NCI-H2171 treated with DMSO at 0.1 percent for 48 hours (cell line): Measurements from ENCODE around the gene KREMEN1.

Source experiments
- DNase-seq: peaks from one replicate; lab custom pipeline; 2025; lab: John Stamatoyannopoulos, UW

Gene KREMEN1

GRCh38 chr22:29133603-29134133 is 60.8 kb downstream of the KREMEN1 start:
- DNase-seq: no peak

DNA sequence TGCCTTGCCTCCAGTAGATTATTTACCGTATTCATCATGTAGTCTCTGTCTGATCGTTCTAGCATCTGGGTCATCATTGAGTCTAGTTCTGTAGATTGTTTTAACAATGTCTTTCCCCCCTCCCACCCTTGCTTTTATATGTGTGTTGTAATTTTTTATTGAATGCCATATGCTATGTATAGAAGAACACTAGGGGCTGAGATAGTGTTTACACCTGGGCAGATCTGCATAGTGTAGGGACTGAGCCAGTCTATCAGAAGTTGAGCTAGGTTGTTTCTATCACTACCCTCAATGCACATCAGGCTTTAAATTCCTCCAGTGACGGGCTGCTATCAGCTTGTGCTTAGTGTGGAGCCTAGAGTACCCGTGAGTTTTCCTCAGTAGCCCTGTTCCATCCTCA is 61.6 kb downstream of the KREMEN1 start:
- DNase-seq: no peak

GRCh38 chr22:29136782-29137700 is 64.2 kb downstream of the KREMEN1 start:
- peak; percentile 92 for DNase-seq

DNA sequence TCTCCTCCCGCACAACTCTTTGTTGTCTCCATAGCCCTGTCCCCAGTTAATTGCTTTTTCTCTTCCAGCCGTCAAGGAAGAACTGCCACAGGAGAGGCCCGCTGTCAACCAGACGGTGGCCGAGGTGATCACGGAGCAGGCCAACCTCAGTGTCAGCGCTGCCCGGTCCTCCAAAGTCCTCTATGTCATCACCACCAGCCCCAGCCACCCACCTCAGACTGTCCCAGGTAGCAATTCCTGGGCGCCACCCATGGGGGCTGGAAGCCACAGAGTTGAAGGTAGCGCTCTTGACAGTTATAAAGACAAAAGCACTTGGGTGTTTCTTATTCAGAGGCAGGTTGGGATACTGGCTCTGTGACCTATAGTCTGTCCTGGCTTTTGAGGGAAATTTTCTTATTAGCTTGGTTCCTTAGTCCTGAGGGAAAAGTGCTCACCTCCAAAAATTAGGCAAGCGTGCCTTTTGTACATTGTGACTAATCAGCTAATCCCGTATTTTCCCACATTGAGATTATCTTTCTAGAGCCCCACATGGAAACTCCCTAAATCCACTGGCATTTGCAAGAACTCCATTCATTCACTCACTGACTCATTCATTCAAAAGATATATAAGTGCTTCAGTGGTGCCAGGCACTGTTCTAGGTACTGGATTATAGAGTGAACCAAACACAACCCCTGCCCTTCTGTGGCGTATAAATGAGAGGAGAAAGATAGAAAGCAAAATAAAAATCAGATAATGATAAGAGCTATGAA is 65.9 kb downstream of the KREMEN1 start:
- no peak for DNase-seq

DNA sequence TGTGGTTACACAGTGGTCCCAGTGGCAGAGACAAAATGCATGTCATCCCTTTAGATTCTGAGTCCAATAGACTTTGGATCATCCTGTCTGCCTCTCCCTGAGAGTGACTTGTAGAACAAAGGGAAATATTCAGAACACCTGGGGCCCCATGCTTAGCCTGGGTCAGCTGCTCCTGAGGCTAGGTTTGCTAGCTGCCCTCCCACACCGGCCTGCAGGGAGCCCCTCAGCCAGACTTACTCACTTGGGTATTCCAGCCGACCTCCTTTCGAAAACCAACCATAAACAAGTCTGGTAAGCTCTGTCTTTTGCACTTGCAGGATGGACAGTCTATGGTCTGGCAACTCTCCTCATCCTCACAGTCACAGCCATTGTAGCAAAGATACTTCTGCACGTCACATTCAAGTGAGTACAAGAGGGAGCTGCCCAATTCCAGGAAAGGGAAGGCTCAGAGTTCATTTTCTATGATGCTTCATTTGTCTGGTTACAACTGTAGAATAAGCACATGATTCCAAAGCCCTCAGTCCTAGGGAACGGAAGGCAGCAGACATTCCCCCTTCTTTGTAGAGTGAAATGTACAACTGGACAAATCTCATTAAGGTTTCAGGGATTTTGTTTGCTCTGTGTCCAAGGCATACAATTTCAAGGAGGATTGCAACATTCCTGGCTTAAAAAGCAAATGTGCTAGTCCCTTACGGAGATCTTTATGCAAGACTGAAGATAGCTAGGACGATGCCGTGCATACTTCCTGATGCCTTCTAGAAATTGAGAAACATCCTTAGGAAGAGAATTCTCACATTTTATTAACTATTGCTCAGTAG is 67.3 kb downstream of the KREMEN1 start:
- no peak for DNase-seq

- DNase-seq: no peak
These were observed 68.3 kb downstream of the KREMEN1 start for GRCh38 chr22:29141078-29141688.

- no peak for DNase-seq
These were observed 69.3 kb downstream of the KREMEN1 start for GRCh38 chr22:29142116-29142515.

DNA sequence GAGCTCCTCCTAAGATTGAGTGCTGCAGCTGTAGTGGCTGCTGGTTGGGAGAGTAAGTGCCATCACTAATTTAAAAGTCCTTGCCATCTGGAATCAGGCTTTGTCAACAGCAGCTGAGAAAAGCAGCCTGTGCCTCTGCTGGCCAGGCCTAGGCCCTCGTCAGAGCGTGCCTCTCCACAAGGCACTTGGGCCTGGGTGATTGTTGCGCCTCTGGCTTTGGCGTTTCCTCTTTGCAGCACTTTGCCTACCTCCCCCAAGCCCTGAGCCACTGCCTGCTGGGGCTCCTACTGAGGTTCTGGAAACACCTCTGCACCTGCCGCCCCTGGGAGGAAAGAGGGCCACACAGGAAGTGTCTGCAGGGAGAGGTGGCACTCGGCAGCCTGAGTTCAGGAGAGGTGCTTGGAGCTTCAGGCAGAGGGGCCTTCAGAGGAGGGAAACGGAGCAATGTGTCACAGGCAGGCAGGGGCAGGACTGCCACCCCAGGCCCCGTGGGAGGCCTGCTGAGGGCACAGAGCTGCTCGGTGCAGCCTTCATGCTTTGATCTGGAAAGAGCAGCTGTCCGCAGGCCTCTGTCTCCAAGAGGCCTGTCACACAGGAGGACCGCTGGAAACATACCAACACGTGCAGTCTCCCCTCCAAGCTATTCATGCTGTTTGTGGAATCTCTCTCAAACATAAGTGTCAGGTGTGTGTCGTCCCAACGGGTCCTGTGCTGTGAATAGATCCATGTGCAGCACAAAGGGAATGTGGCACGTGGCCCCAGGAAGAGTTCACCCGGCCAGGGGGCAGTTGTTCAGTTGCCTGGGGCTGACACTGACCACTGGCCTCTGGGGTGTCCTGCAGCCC is 71.3 kb downstream of the KREMEN1 start:
- peak; percentile 86 for DNase-seq

- no peak for DNase-seq
These were observed 71.9 kb downstream of the KREMEN1 start for GRCh38 chr22:29144786-29145160.

GRCh38 chr22:29145321-29146072 is 72.7 kb downstream of the KREMEN1 start:
- no peak for DNase-seq

DNA sequence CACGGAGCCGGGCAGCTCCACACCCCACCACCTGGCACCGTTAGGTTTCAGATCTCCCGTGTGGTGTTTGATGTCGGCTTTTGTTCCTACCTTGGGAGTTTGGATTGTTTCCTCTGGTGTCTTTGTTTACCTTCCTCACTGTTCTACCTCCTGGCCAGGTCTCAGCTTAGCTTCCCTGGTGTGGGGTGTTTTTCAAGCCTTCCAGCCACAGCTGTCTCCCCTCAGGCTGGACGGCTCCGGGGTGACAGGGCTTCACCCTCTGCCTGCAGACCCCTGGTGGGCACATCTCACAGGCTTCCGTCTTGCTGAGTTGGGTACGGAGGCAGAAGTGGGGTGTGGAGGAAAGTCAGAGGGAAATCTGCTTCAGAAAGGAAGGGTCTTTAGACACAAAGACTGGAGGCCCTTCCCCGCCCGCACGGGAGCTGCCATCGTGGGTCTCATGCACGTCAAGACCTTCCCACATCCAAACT is 73.3 kb downstream of the KREMEN1 start:
- peak; percentile 28 for DNase-seq

GRCh38 chr22:29146771-29147170 is 73.9 kb downstream of the KREMEN1 start:
- DNase-seq: no peak

GRCh38 chr22:29147331-29147899 is 74.6 kb downstream of the KREMEN1 start:
- no peak for DNase-seq

- no peak for DNase-seq
These were observed 75.2 kb downstream of the KREMEN1 start for GRCh38 chr22:29148036-29148435.

DNA sequence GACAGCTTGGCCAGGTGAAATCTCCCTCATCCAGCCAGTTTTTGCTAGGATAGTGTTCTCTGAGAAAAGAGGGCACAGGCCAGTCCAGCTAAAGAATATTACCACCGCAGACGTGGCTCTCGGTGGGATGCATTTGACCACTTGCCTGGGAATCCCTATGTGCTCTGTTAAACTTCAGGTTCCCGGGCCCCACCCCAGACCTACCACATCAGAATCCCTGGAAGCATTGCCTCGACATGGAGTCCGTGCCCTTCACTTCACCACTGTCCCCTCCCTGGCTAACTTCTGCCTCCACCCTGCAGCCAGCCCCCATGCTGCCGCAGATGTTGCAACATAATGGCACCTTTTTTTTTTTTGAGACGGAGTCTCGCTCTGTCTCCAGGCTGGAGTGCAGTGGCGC is 76.0 kb downstream of the KREMEN1 start:
- no peak for DNase-seq

DNA sequence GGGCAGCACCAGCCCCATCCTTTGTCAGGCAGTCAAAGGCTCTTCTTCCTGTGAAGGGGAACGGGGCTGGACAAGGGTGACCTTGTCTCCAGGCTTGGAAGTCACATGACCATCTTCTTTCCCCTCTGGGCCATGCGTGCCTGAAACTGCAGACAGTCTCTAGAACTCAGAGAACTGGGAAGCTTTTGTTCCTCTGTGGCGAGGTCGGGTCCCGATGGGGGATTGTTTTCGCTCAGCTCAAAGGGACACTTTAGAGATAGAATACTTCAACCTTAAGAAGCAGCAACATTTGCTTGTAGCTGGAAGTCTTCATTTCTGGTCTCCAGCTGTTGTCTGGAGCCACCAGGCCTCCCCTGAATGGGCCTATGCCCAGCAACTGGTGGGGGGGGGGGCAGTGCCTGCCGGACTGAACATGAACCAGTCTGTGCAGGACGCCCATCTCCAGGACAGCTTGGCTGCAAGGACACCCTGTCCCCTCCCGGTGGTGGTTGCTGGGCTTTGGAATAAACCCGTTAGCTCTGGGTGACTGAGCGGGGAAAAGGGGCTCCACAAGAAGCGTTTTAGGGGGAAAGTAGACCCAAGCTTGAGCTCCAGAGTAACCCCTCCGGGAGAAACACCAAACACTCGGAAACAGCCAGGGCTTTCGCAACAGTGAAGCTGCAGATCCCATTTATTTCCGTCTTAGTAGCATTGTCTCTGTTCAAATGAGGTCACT is 77.2 kb downstream of the KREMEN1 start:
- no peak for DNase-seq

GRCh38 chr22:29150701-29151100 is 77.9 kb downstream of the KREMEN1 start:
- DNase-seq: no peak

DNA sequence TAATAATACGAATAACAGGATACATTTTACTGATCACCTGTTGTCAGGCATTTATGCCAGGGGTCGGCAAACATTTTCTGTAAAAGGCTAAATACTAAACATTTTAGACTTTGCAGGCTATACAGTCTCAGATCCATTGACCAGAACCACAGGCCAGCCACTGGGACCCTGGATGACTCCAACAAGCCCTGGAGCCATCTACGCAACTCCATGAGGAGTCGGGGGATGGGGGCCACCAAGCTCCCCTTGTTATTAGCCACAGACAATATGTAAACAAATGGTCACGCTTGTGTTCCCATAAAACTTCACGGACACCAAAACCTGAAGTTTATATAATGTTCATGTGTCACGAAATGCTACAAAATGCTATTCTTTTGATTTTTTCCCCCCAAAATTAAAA is 78.5 kb downstream of the KREMEN1 start:
- DNase-seq: no peak
